ENCODE results near the gene TRAPPC6A. TPM values are rescaled to one million over a fixed set of nuclear protein-coding genes. Genes with fewer than 3 reads are reported as not detected.

The TRAPPC6A gene
- total RNA-seq, 1 experiment from 2014 or later, result 26.9 TPM

DNA sequence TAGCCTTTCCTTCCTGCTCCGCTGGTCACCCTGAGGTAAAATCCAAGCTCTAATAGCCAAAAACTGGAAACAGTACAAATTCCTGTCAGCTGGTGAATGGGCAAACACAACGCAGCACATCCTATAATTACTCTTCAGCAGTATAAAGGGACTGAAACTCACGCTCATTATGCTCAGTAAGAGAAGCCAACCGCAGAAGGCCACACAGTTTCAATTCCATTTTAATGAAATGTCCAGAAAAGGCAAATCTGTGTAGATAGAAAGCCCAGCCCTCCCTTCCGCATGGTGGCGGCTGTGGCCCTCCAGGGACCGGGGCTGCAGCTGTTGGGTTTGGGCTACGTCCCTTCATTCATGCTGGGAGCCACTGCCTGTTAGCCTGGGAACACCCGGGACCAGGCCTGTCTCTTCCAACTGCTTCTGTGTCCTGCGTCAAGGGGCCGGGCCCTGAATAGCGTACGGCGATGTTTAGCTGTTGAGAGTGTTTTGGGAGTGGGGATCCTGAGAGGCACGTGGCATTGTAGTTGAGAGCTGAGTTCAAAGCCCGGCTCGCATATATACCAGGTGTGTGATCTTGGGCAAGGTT is 40.8 kb downstream of the TRAPPC6A start:
- CTCF ChIA-PET, result no interaction called here
- DNase-seq (ENCODE audit: low read depth, low spot score), result no peak
- intact Hi-C loops (cut with micrococcal nuclease), result no loop called here
- RAD21 ChIA-PET (ENCODE audit: low non-redundant PET in 1 of 2, low total read pairs in 2 of 2, uncharacterized antibody in 2 of 2, unreplicated experiment in 2 of 2), result no interaction called here
- Histone ChIP-seq H3K4me3 (replicated peaks in 1 of 2; ENCODE audit: low read depth in 1 of 2, low read length in 2 of 2) (no peak overlapping the region), H3K36me3 (ENCODE audit: control insufficient read depth in 1 of 2, insufficient read depth in 2 of 2, low read length in 2 of 2) (no peaks in the 10 kb centered on the region; a peak in 1 of 4 replicates), H2AFZ (ENCODE audit: low read depth, low read length, poor library complexity, severe bottlenecking) (no peak overlapping the region), H3K27ac (ENCODE audit: low read depth, low read length) (no peak overlapping the region), H3K9ac (ENCODE audit: low read length) (no peak overlapping the region), H3K9me3 (ENCODE audit: control insufficient read depth in 1 of 2, insufficient read depth in 1 of 2, low read depth in 1 of 2, low read length in 2 of 2) (no peaks in the 10 kb centered on the region), H3K79me2 (ENCODE audit: insufficient read depth, low read length) (peaks cover 43% of the 10 kb centered on the region; the same call in 1 of the 2 replicates), H3K4me2 (ENCODE audit: low read length) (no peak overlapping the region), H3K27me3 (ENCODE audit: insufficient read depth, low read length) (no peaks in the 10 kb centered on the region), H3K9me2 (ENCODE audit: insufficient read depth) (no peaks in the 10 kb centered on the region), H4K20me1 (ENCODE audit: insufficient read depth) (no peaks in the 10 kb centered on the region), H3K4me1 (ENCODE audit: control insufficient read depth in 1 of 2, insufficient read depth in 2 of 2, low read length in 2 of 2) (no peaks in the 10 kb centered on the region; a peak in 2 of 4 replicates)
- no TSS peak for BruUV-seq (replicated peaks)
- ATAC-seq, result no peak
- POLR2A ChIA-PET, result no interaction called here
- TF ChIP-seq POLR2AphosphoS5 (IDR thresholded peaks at IDR 0.05; ENCODE audit: low read depth, low read length) (no peak), ELF1 (IDR thresholded peaks at IDR 0.05; ENCODE audit: borderline replicate concordance, low read depth) (no peak), SP1 (IDR thresholded peaks at IDR 0.05; ENCODE audit: low read depth) (no peak), FOSL1 (IDR thresholded peaks at IDR 0.05; ENCODE audit: low read depth) (no peak), RAD21 (IDR thresholded peaks at IDR 0.05; ENCODE audit: low read depth) (no peak), TCF7L2 (IDR thresholded peaks at IDR 0.05; ENCODE audit: borderline replicate concordance, extremely low read depth, insufficient read depth, insufficient read length) (no peak), POLR2A (IDR thresholded peaks at IDR 0.05; ENCODE audit: borderline replicate concordance, extremely low read depth, insufficient read depth, insufficient read length) (no peak), SRF (IDR thresholded peaks at IDR 0.05; ENCODE audit: low read depth) (no peak), CTCF (IDR thresholded peaks at IDR 0.05 in 2 of 3, conservative IDR thresholded peaks at IDR 0.05 in 1 of 3; ENCODE audit: borderline replicate concordance in 1 of 3, insufficient read depth in 1 of 3, low read depth in 2 of 3, low read length in 2 of 3) (no peak), ATF3 (IDR thresholded peaks at IDR 0.05) (no peak), CBX3 (IDR thresholded peaks at IDR 0.05; ENCODE audit: low read depth) (no peak), CEBPB (IDR thresholded peaks at IDR 0.05; ENCODE audit: low read depth) (no peak), EGR1 (IDR thresholded peaks at IDR 0.05; ENCODE audit: low read depth) (no peak), JUND (IDR thresholded peaks at IDR 0.05) (no peak), YY1 (IDR thresholded peaks at IDR 0.05; ENCODE audit: extremely low read depth, insufficient replicate concordance, low read depth, low read length) (no peak)
- TF ChIP-seq, protein P1, sequence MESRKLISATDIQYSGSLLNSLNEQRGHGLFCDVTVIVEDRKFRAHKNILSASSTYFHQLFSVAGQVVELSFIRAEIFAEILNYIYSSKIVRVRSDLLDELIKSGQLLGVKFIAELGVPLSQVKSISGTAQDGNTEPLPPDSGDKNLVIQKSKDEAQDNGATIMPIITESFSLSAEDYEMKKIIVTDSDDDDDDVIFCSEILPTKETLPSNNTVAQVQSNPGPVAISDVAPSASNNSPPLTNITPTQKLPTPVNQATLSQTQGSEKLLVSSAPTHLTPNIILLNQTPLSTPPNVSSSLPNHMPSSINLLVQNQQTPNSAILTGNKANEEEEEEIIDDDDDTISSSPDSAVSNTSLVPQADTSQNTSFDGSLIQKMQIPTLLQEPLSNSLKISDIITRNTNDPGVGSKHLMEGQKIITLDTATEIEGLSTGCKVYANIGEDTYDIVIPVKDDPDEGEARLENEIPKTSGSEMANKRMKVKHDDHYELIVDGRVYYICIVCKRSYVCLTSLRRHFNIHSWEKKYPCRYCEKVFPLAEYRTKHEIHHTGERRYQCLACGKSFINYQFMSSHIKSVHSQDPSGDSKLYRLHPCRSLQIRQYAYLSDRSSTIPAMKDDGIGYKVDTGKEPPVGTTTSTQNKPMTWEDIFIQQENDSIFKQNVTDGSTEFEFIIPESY (IDR thresholded peaks at IDR 0.05; ENCODE audit: extremely low read depth, insufficient replicate concordance, low read length), result no peak
- TF ChIP-seq, protein P2, sequence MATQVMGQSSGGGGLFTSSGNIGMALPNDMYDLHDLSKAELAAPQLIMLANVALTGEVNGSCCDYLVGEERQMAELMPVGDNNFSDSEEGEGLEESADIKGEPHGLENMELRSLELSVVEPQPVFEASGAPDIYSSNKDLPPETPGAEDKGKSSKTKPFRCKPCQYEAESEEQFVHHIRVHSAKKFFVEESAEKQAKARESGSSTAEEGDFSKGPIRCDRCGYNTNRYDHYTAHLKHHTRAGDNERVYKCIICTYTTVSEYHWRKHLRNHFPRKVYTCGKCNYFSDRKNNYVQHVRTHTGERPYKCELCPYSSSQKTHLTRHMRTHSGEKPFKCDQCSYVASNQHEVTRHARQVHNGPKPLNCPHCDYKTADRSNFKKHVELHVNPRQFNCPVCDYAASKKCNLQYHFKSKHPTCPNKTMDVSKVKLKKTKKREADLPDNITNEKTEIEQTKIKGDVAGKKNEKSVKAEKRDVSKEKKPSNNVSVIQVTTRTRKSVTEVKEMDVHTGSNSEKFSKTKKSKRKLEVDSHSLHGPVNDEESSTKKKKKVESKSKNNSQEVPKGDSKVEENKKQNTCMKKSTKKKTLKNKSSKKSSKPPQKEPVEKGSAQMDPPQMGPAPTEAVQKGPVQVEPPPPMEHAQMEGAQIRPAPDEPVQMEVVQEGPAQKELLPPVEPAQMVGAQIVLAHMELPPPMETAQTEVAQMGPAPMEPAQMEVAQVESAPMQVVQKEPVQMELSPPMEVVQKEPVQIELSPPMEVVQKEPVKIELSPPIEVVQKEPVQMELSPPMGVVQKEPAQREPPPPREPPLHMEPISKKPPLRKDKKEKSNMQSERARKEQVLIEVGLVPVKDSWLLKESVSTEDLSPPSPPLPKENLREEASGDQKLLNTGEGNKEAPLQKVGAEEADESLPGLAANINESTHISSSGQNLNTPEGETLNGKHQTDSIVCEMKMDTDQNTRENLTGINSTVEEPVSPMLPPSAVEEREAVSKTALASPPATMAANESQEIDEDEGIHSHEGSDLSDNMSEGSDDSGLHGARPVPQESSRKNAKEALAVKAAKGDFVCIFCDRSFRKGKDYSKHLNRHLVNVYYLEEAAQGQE (IDR thresholded peaks at IDR 0.05; ENCODE audit: low read depth), result no peak
- TF ChIP-seq, protein P3, sequence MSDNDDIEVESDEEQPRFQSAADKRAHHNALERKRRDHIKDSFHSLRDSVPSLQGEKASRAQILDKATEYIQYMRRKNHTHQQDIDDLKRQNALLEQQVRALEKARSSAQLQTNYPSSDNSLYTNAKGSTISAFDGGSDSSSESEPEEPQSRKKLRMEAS (IDR thresholded peaks at IDR 0.05), result no peak
